ENCODE results near the gene ADAMTS1.

DNA sequence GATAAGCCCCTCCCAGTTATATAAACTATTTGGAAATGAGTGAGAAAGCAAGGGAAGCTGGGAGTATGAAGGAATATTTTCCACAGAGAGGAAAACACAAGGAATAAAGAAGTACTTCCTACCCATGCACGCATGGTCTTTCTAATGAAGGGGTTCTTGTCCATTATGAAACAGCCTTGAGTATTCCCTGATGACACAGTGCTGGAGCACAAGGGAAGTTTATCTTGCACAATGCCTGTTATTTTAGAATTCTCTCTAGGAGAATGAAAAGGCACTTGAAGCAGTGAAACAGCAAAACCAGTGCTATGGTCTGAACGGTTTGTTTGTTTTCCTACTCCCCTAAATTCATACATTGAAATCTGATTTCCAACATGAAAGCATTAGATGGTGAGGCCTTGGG lies 38.6 kb upstream of the ADAMTS1 start:
- TF ChIP-seq, protein P1, sequence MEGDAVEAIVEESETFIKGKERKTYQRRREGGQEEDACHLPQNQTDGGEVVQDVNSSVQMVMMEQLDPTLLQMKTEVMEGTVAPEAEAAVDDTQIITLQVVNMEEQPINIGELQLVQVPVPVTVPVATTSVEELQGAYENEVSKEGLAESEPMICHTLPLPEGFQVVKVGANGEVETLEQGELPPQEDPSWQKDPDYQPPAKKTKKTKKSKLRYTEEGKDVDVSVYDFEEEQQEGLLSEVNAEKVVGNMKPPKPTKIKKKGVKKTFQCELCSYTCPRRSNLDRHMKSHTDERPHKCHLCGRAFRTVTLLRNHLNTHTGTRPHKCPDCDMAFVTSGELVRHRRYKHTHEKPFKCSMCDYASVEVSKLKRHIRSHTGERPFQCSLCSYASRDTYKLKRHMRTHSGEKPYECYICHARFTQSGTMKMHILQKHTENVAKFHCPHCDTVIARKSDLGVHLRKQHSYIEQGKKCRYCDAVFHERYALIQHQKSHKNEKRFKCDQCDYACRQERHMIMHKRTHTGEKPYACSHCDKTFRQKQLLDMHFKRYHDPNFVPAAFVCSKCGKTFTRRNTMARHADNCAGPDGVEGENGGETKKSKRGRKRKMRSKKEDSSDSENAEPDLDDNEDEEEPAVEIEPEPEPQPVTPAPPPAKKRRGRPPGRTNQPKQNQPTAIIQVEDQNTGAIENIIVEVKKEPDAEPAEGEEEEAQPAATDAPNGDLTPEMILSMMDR (IDR thresholded peaks at IDR 0.05) = no peak
- peak in 1 of 2 donors; percentile 29 for TF ChIP-seq EP300 (IDR thresholded peaks at IDR 0.05)
